GM18907 (cell line): ENCODE data around the gene MACROD2.

Experiments
- ATAC-seq: cut with Tn5 transposase; IDR thresholded peaks from one replicate; pipeline ENCODE4 v1.9.1; 2021; ENCODE audit warnings: mild to moderate bottlenecking, moderate library complexity; ENCODE audit not compliant: unreplicated experiment

Gene MACROD2

DNA sequence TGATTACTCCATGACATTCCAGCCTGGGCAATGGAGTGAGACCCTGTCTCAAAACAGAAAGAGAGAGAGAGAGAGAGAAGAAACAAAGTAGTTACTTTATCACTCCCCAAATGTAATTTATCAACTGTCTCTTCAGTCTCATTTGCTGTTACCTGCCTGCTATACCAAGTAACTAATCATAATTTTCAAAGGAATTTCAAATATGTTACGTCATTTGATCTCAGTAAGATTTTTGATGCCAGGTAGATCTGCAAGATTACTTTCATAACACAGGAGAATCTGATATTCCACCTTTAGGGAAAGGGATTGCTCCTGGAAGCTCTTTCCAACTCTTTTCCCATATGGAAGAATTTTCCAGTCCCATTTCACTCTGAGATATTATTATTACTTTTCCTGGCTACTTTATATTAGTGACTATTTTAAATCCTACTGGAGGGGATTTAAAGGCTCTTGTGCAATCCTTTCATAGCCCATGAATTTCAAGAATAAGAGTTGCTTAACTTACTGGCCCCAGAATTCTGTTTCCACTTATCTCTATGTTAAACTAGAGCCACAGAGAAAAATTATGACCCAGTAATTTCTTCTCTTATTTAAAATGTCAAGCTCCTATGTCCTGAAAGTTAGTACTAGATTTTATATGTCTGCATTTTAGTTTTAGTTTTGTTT, 732.3 kb downstream of the MACROD2 start:
- ATAC-seq = no peak

GRCh38 chr20:14729390-14729789, 734.1 kb downstream of the MACROD2 start:
- ATAC-seq = no peak

- no peak for ATAC-seq
Observed at GRCh38 chr20:14732343-14732742, 737.0 kb downstream of the MACROD2 start.

DNA sequence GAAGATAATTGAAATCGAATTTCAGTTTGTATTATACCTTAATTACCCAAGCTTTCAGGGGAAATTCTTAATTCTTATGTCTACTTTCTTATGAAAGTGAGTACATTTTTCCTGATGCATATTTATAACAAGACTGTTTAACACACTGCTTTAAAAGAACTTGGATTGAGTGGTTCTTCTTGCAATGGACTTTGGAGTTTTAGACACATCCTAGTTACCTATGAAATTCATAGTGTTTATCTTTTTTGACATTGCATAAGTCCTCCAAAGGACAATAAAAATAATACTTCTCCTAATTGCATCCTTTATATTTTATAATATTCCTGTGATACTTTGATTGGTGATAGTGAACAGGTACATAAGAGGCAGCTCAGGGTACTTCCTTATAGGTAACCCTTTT, 737.7 kb downstream of the MACROD2 start:
- no peak for ATAC-seq

DNA sequence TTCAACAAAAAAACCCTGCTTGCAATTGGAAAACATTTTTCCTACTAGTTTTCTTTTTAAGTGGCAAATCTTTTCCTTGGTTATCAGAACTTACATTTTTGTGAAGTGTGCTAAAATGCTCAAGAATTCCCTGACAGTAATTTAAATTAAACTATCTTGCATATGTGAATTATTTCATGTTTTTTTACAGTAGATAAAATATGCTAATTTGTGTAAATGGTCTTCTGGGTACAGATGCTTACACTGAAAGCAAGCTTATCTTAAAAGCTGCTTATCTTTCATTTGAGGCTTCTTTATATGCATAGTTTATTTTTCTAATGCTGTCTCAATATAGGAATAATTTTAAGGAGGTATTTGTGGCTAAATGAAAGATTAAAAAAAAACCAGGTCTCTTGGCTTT, 745.1 kb downstream of the MACROD2 start:
- ATAC-seq = no peak

DNA sequence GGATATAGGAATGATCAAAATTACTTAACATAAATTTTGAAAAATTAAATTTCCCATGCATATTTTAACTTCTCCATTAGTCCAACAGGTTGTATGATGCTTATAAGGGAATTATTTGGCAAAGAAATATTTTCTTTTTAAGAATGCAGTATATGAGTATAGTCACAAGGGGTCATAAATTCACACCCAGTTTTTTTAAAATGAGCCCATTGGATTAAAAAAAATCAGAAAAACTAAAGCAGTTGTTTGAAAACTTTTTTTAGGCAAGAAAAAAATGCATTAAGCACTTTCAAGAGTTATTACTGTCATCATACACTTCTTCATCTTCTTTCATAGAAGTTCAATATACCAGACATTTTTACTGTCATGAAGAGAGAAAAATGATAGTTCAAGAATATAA, 746.3 kb downstream of the MACROD2 start:
- no peak for ATAC-seq

- ATAC-seq = peak; percentile 82
Observed at GRCh38 chr20:14744723-14745122, 749.4 kb downstream of the MACROD2 start.

GRCh38 chr20:14745830-14746229, 750.5 kb downstream of the MACROD2 start:
- no peak for ATAC-seq

GRCh38 chr20:14751191-14751590, 755.9 kb downstream of the MACROD2 start:
- ATAC-seq = no peak

- no peak for ATAC-seq
Observed at GRCh38 chr20:14757728-14758127, 762.4 kb downstream of the MACROD2 start.

DNA sequence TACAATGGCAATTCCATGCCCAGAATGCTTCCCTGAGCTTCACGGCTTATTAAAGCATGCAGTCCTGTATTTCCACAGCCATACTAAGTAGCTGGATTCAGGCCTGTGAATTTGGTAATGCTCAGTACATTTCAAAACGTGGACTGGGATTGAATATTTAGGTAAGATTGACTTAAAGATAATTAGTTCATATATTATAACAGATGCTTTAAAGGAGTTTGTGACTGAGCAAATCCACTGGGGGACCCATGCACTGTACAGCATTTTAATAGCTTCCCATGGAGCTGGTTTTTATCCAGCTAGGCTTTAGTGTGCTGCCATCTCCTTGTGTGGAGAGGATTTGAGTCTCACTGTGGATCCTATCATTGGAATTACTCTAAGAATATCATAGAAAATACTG, 763.0 kb downstream of the MACROD2 start:
- ATAC-seq = no peak

DNA sequence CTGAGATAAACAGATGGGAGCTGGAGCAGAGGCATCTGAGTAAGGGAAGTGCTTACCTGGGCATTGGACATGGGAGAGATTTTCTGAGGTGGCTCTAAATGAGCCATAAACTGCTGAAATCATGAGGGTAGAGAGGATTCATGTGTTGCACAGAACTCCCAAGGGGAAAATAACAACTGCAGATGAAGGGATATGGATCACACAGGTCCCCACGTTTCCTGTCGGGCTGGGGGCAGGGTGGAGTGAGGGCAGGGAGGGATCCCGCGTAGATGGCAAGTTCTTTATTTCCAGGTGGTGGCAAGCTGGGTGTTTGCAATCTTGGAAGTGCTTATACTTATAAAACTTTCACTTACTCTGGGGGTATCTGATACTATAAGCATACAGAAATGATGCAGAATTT, 764.7 kb downstream of the MACROD2 start:
- no peak for ATAC-seq

DNA sequence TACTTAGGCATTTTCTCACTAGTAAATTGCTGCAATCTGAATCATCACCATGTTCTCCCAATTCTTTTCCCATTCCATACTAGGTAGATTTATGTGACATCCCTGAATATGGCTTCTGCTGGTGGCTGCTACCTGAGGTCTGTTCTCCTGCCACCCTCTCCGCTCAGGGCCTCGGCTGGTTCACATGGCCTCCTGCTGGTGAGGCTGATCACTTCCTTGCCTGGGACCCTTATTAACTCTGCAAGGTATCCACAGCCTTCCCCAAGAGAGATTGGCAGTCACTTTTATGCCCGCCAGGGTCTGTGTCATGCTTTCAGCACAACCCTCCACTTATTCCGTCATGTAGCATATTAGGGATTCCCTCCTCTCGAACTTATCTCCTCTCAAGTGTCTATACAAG, 766.6 kb downstream of the MACROD2 start:
- no peak for ATAC-seq

DNA sequence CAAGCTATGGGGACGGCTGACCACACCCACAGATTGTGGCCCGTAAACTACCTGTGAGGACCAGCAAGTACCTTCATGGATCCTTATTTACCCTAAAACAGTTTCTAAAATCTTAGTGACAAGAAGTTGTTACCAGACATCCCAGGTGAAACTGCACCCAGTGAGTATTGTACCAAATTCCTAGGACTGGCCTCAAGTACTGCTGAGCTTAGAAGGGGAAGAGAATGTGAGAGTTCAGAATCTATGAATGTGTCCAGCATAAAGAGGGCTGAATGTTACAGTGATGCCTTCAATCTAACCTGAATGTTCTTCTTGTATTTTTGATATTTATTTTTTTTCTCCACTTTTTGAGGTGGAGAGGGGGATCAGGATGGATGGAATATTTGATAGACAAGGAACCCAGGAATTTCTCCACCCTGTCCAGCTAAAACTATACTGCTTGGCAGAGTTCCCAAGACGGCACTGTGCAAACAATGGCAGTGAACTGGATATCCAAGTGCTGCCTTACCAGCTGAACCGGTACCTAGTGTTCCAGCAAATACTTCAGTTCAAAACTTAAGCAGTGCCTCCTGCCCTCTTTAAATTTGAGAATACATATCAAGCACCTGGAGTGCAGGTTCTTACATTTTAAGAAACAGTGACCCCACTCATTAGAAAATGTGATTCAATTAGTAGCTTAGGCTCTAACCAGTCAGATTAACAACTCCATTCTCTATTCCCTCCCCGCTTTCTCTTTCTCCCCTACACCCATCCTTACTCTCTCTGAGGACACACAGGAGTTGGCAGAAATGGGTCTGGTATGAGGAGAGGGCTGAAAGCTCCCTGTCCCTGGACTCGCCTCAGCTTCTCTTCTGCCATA, 769.4 kb downstream of the MACROD2 start:
- ATAC-seq = no peak

DNA sequence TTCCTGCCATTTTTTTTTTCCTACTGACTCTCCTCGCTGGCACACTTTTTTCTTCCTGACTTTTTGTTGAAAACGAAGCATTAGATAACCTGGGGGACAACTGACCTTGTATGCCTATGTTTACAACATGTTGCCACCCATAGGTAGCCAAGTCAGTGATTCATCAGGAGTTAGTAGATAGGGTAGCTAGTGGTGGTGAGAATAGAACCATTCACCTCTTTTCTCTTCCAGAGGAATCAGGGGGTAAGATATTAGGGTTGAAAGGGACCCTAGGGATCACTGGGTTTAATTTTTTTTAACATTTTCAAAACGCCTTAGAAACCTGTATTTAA, 770.0 kb downstream of the MACROD2 start:
- ATAC-seq = no peak

- no peak for ATAC-seq
Observed at GRCh38 chr20:14773486-14773885, 778.2 kb downstream of the MACROD2 start.

DNA sequence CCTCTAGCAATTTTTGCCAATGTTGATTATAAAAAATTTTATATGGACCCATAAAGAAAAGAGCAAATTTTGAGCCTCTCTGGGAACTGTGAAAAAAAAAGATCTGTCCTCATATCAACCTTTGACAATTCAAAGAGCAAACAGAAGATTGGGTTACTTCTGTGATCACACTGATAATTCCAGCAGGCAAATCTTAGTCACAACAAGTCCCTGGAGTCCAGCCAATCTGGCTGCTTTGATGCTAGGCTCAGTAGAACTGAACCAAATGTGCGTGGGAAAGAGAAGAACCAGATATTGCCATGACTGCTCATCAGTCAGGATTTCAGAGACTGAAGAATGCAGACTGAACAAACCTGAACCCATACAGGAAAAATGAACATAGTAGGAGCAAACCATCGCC, 780.5 kb downstream of the MACROD2 start:
- no peak for ATAC-seq

GRCh38 chr20:14777591-14777990, 782.3 kb downstream of the MACROD2 start:
- no peak for ATAC-seq

- ATAC-seq = no peak
Observed at GRCh38 chr20:14778096-14778495, 782.8 kb downstream of the MACROD2 start.

DNA sequence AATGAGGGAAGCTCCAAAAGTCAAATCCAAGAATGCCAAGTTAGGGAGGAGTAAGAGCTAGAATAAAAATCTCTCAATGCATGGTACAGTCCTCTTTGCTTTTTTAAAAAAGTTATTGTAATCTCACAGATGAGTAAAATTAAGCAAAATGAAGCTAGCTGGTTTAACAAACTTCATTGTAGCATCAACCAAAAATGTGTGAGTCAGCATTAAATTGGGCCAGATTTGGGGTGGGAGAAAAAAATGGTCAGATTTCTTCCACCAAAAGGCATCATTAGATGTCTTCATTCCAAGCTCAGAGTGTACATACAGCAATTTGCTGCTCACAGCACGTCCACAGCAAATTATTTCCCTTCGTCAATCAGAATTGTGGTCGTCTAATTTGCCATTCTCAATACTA, 783.6 kb downstream of the MACROD2 start:
- ATAC-seq = no peak

- ATAC-seq = no peak
Observed at GRCh38 chr20:14780508-14780907, 785.2 kb downstream of the MACROD2 start.

DNA sequence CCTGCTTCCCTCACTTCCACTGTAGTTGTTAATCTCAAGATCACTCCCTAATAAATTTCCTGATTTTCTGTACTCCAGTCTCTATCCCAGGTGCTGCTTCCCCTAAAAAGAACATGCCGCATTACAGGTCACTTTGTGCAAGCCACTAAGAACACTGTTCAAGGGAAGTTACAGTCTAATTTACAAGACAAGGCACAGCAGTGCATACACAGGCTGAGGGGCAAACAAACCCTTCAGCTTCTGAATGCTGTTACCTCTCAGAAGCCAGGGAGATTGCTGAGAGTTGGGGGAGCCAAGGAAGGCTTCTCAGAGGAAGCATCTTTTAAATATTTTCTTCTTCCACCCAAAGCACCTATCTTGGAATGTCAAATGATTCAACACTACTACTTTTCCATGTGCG, 787.4 kb downstream of the MACROD2 start:
- no peak for ATAC-seq

DNA sequence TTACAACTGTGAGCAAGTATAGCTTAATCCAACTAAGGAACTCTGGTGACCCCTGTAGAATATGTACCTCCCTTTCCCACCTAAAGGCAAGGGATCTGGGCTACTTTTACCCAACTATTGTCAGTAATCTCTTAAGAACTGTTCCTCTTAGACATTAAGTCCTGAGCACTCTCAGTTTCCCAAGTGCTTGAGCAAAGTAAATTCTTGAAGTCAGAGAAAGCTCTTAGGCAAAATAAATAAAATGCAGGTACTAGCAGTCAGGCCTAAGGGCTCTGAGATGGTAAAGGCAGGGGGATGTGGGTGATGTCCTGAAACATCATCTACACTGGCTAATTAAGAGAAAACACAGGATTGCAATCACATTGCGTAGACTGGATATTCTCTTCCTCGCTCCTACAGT, 788.5 kb downstream of the MACROD2 start:
- ATAC-seq = no peak
